ENCODE data around the gene SND1.

Gene SND1

GRCh38 chr7:127792528-127793342 lies 140.7 kb downstream of the SND1 start:
- peak; percentile 53 for TF ChIP-seq CTCF (IDR thresholded peaks at IDR 0.05; ENCODE audit: low read length, missing control alignments)
- no peak for DNase-seq (ENCODE audit: low read depth)
- H3K4me3 ChIP-seq (replicated peaks; ENCODE audit: low read depth, low read length), result no peak overlapping the region

GRCh38 chr7:127793582-127793981 lies 141.6 kb downstream of the SND1 start:
- no peak overlapping the region for H3K4me3 ChIP-seq (replicated peaks; ENCODE audit: low read depth, low read length)
- DNase-seq (ENCODE audit: low read depth), result no peak
- TF ChIP-seq CTCF (IDR thresholded peaks at IDR 0.05; ENCODE audit: low read length, missing control alignments), result no peak

- TF ChIP-seq CTCF (IDR thresholded peaks at IDR 0.05; ENCODE audit: low read length, missing control alignments), result no peak
- peak; percentile 30 for DNase-seq (ENCODE audit: low read depth)
- no peak overlapping the region for H3K4me3 ChIP-seq (replicated peaks; ENCODE audit: low read depth, low read length)
These were observed 142.1 kb downstream of the SND1 start for GRCh38 chr7:127794136-127794535.

- no peak for TF ChIP-seq CTCF (IDR thresholded peaks at IDR 0.05; ENCODE audit: low read length, missing control alignments)
- H3K4me3 ChIP-seq (replicated peaks; ENCODE audit: low read depth, low read length), result no peak overlapping the region
- peak; percentile 32 for DNase-seq (ENCODE audit: low read depth)
These were observed 142.6 kb downstream of the SND1 start for GRCh38 chr7:127794551-127794950.

- DNase-seq (ENCODE audit: low read depth), result peak; percentile 51
- no peak for TF ChIP-seq CTCF (IDR thresholded peaks at IDR 0.05; ENCODE audit: low read length, missing control alignments)
- H3K4me3 ChIP-seq (replicated peaks; ENCODE audit: low read depth, low read length), result no peak overlapping the region
These were observed 146.0 kb downstream of the SND1 start for GRCh38 chr7:127798023-127798422.

GRCh38 chr7:127798769-127799372 lies 146.9 kb downstream of the SND1 start:
- DNase-seq (ENCODE audit: low read depth), result no peak
- no peak overlapping the region for H3K4me3 ChIP-seq (replicated peaks; ENCODE audit: low read depth, low read length)
- TF ChIP-seq CTCF (IDR thresholded peaks at IDR 0.05; ENCODE audit: low read length, missing control alignments), result no peak
